Astrocyte (in vitro differentiated cells and primary cell): ENCODE results near the gene OAS3.

ENCODE experiments used
- CTCF ChIP-seq: IDR thresholded peaks from 2 replicates; pipeline ENCODE4 v1.5.1; 2011; ENCODE audit warnings: low read depth, mild to moderate bottlenecking, inconsistent platforms, low read length, moderate library complexity; ENCODE audit not compliant: insufficient read depth
- EZH2 ChIP-seq: IDR thresholded peaks from 2 replicates; pipeline ENCODE4 v1.6.1; 2012; ENCODE audit warnings: mild to moderate bottlenecking, low read length, inconsistent platforms; ENCODE audit not compliant: insufficient read depth

GRCh38 chr12:112997506-112997905 is 59.2 kb downstream of the OAS3 start:
- no peak for TF ChIP-seq CTCF
- TF ChIP-seq EZH2: no peak
